Activated CD8-positive, alpha-beta memory T cell treated with anti-CD3 and anti-CD28 coated beads for 4 hours (primary cell): Measurements from ENCODE around the gene NSMF.
A peak's percentile ranks its signal among the peaks of the same experiment; 100 is the strongest.

Experiments used
- DNase-seq, 2 donors: peaks; one replicate each; pipeline ENCODE4 v3.0.0-alpha.2; 2020; ENCODE audit warnings: low read depth in 2 of 2

The NSMF gene

DNA sequence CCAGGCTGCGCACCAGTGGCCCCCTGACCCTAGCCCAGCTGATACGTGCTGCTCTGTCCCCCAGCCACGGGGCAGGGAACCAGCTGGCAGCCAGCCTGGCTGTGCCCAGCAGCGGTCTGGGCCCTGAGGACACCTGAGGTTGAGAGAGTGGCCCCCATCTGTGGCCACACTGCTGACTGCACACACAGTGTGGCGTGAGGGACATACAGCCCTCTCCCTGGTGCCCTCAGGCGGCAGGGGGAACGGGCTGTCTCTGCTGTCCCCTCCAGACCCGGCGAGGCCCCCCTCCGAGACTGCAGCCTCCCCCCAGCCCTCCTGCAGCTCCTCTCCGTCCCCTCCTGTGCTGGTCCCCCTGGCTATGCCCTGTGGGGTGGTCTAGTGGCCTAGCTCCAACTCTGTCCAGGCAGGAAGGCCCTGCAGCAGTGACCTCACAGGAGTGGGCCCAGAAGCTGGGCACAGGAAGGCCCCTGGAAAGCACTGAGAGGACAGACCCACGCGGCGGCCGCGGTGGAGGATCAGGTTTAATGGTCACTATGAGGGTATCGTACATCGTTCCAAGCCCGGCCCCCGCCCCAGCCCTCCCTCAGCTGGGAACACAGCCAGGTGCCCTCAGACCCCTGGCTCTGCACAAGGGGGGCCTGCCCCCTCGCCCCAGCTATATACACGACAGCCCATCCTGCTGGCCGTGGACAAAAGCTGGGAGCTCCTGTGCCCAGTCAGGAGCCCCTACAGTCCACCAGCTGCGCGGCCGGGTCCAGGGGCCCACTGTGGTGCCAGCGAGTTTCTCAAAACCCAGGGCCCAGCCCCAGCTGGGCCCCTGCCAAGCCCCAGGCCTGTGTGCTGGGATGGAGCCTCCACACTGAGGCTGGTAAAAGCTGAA is 11.2 kb downstream of the NSMF start:
- no peak for DNase-seq

DNA sequence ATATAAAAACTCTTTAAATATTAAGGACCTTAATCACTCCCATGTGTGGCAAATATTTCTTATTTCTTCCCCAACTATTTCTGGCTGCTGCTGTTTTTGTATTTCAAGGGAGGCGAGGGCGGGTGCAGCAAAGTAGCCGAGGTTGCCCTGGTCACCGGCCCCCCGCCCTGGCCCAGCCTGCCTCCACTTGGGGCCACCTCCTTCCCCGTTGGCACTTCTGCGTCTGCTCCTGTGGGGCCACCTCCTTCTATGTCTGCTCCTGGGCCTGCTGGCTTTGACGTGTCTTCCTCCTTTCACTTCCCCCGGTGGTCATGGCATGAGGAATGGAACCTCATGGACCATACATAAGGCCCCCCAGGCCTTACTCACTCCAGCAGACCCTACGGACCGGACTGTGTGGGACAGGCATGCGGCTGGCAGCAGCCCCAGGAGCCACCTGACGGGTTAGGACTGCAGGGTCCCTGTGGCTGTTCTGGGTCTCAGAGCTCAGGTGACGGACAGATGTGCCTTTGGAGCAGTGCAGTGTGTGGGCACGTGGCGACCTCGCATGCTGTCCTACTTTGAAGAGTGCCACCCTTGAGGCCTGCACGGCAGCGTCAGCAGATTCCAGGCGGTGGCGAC is 12.2 kb downstream of the NSMF start:
- no peak for DNase-seq

DNA sequence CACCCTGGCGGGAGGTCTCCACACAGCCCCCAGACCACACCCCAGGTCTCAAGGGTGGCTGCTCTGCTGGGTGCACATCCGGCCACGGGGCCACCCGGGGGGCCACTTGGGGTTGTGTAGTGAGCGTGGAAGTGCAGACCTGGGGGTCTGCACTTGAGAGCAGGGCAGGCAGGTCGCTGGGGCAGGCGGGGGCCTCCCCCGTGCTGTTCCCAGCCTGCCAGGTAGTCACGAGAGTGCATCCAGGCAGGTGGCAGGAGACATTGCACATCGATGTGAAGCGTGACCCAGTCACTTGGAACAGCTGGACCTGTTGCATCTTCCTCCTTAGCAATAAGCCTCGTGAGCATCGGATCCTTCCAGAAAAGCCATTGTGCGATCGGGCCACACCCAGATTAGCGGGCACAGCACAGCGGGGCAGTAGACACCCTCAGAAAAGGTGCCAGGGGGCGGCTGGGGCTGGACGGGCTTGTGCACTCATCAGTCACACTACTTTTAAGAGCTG is 13.2 kb downstream of the NSMF start:
- DNase-seq: no peak

DNA sequence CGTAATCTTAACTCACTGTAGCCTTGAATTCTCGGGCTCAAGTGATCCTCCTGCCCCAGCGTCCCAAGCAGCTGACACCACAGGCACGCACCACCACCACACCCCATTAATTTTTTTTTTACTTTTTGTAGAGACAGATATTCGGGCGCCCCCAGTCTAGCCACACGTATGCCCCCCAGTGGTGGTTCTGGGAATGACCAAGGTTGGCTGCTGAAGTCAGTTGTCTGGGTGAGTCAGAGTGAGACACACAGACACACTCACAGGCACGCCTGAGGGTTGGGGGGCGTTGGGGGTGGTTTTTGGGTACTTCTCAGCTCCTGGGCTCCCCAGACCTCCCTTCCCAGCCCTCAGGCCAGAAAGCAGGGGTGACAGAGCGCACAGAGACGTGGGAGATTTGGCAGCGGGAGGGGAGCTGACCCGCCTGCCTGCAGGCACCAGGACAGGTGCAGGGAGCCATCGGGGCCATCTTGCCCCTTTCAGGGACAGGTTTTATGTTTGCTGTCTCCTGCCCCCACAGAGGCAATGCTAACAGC is 13.8 kb downstream of the NSMF start:
- peak; percentile 74 to 86 for DNase-seq

DNA sequence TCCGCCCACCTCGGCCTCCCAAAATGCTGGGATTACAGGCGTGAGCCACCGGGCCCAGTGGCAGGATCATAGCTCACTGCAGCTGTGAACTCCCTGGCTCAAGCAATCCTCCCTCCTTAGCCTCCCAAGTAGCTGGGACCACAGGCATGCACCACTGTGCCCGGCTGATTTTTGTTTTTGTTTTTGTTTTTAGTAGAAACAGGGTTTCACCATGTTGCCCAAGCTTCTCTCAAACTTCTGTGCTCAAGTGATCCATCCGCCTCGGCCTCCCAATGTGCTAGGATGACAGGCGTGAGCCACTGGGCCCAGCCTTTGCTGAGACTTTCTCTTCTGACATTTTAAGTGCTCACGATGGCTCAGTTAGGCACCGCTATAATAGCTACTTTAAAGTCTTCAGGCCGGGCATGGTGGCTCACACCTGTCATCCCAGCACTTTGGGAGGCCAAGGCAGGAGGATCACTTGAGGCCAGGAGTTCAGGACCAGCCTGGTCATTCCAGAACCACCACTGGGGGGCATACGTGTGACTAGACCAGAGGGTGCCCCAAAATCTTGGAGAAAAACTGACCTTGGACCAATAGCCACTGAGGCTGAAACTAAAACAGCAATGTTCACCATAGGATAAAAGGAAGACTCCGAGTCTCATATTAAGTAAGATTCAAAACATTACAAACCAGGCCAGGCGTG is 14.9 kb downstream of the NSMF start:
- DNase-seq: no peak

DNA sequence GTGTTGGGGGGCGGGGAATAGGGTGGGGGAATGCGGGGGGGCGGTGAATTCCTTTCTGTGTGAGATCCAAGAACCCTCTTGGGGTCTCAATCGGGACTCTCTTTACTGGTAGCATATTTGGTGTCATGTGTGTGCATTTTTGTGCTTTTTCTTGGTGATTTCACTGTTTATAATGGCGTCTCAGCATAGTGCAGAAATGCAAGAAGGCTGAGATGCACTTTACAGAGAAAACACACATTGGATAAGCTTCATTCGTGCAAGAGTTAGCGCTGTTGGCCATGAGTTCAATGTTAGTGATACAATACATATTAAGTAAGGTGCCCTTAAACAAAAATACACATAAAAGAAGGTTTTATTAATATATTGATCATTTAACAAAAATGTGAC is 17.2 kb downstream of the NSMF start:
- DNase-seq: no peak

DNA sequence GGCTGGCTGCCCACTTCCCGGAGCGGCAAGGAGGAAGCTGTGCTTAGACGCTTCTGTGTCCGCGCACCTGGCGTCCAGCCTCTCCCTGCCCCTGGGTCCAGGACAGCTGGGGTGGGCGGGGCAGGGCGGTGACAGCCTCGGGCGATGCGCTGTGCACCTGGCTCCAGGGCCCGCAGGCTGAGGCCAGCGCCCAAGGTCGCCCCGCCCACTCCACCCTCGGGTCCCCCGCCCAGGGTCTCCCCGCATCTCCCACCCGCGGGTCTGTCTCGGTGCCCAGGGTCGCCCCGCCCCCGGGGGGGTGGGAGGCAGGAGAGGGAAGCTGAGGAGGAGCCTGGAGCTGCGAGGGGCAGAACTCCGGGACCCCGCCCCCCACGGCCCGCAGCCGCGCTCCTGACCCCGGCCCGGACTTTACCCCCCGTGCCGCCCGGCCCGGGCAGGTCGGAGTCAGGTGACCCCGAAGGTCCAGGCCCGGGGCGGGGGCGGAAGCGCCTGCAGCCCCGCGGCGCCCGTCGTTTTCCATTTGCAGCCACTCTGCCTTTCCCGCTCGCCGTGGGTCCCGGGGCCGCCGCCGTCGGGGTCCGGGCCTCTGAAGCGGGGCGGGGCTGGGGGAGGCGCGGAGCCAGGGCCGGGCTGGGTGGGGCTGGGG is 17.7 kb downstream of the NSMF start, which contains the start of gene ENTPD8:
ENTPD8 (minus strand) TSS at position 69 of the 646 bp plus-strand sequence. CDS start 3,072 bp downstream, outside the sequence.
- DNase-seq: no peak

DNA sequence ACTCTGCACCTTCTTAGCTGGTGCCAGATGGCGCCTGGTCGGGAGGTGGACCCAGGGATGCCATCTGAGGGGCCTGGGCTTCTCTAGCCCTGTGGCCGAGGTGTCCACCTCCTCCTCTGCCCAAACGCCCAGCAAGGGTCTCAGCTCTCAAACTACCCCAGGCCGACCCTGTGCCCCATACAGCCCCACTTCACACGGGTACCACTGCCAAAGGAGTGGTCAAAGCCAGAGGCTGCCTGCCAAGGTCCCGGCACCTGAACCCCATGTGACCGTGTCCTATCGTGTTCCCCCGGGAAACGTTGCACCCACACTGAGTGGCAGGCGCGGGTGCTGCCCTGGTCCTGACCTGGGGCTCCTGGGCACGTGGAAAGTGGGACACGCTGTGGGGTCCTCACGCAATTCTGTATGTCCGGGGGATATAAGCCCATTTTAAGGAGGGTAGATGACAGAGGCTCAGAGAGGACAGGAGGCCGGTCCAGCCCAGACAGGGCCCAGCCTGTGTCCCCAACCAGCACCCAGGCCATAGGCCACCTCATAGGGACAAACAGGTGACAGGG is 19.9 kb downstream of the NSMF start:
- DNase-seq: no peak

DNA sequence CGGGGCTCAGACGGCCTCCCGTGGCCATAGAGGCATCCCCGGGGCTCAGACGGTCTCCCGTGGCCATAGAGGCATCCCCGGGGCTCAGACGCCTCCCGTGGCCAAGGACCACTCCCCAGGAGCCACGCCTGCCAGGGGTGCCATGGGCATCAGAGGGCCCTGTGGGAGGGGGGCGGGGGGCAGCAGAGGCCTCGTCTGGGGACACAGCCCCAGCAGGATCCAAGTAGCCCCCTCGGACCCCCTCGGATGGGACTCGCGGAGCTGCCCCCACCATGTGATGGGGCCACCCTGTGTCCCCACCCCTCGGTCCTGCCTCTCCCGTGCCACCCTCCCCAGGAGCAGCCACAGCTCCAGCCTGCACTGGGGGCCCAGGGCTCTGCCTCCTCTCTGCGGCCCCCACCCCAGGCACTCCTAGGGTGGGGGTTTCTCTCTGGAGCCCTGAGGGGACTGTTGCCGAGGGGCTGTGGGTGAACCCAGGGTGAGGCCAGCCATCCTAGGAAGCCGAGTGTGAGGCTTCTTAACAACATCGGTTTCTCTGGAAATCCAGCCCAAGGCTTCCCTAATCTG is 20.5 kb downstream of the NSMF start:
- DNase-seq: no peak

DNA sequence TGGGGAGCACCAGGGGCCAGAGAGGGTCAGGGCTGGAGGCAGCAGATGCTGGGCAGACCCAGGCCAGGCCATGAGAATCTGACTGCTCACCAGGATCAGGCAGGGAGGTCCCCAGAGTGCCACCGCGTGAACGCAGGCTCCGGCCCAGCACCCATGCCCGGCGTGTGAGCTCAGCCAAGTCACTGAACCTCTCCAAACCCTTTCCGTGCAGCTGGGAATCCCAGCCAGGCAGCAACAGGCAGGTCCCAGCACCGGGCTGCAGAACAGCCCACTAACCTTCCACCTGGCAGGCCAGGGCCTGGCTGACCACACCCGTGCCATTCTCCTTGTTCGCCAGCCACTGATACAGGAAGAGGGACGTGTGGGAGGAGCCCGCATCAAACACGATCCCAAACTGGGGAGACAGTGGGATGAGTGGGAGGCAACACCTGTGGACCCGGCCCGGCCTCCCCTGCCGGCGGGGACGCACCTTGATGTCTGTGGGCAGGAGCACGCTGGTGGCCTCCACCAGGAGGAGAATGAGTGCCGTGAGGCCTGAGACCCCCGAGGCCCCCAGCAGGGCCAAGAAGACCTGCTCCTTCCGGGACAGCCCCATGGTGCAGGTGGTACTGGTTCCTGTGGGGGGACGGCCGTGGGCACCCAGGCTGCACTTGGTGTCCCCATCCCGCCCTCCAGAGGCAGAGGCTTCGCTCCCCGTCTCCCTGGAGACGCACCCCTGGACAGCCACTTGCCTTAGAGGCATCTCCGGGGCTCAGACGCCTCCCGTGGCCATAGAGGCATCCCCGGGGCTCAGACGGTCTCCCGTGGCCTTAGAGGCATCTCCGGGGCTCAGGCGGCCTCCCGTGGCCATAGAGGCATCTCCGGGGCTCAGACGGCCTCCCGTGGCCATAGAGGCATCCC is 21.2 kb downstream of the NSMF start:
- DNase-seq: no peak

DNA sequence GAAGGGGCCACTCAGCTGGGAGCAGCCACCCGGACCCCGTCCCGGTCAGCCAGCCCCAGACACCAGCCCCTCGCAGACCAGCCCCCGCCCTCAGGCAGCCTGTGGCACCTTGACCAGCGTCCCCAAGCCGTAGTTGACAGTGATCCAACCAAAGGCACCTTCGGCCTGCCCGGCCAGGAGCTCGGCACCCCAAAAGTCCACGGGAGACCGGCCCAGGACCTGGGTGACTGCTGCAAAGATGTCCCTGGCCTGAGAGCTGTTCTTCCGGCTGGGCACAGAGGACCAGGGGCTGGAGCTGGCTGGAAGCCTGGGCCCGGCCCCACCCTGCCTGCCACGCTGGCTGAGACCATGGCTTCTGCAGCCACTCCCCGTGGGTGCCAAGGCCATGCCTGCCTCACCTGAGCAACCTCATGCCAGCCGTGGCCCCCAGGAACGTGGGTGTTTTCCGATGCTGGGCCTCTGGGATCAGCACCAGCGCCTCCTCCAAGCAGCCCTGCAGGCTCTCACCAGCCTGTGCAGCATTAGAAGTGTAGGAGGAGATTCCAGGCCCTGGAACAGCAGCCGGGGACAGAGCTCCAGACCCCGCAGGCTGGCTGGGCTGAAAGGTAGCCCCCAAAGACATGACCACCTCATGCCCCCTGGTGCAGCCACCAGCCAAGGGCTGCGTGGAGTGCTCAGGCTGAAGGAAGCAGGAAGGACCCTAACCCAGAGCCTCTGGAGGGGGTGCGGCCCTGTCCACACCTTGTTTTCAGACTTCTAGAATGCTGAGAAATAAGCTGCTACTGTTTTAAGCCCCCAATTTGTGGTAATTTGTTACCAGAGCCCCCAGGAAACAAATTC is 22.2 kb downstream of the NSMF start:
- no peak for DNase-seq

DNA sequence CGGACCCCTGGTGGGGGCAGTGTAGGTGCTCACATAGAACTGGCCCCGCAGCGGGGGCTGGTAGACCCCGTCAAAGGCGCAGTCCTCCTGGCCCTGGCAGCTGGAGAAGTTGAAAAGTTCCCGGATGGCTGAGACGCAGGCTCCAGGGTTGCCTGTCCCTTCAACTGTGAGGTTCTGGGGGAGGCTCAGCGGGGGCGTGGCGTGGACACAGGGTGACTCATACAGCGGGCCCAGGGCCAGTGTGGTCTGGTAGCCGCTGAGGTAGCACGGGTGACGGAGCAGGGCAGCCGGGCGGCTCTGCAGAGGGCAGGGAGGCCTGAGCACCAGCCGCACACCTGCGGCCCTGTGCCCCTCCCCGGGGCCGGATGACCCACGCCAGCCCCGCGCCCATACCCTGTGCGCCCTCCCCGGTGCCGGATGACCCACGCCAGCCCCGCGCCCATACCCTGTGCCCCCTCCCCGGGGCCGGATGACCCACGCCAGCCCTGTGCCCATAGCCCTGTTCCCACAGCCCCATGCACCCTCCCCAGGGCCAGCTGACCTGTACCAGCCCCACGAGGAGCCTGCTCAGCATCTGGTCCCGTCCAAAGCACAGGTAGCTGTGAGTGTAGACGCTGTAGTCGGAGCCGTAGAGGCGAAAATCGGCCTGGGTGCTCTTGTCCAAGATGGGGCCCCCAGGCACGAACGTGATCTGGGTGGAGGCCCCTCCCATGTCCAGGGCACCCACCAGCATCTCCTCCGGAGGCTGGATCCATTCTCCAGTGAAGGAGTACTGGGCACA is 23.0 kb downstream of the NSMF start:
- DNase-seq: no peak

DNA sequence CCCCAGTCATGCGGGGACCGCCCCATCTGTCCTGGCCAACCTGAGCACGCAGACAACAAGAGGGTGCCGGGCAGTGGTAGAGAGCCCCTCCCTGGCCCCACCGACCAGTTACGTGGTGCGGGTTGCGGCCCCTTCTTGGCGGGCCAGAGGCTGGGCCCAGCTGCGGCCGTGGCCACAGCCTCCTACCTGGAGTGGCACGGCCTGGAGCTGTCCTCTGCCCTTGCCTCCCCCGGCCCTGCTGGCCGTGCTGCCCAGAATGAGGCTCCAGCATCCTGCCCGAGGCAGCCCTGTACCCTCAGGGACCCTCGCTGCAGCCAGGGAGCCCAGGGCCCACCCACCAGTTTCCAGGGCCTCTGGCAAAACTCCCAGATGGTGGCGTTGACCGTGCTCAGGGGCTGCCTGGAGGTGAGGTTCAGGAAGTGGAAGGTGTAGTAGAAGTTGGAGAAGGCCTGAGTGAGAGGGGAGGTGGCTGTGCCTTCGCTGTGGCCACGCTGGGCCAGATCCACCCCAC is 23.7 kb downstream of the NSMF start:
- no peak for DNase-seq

DNA sequence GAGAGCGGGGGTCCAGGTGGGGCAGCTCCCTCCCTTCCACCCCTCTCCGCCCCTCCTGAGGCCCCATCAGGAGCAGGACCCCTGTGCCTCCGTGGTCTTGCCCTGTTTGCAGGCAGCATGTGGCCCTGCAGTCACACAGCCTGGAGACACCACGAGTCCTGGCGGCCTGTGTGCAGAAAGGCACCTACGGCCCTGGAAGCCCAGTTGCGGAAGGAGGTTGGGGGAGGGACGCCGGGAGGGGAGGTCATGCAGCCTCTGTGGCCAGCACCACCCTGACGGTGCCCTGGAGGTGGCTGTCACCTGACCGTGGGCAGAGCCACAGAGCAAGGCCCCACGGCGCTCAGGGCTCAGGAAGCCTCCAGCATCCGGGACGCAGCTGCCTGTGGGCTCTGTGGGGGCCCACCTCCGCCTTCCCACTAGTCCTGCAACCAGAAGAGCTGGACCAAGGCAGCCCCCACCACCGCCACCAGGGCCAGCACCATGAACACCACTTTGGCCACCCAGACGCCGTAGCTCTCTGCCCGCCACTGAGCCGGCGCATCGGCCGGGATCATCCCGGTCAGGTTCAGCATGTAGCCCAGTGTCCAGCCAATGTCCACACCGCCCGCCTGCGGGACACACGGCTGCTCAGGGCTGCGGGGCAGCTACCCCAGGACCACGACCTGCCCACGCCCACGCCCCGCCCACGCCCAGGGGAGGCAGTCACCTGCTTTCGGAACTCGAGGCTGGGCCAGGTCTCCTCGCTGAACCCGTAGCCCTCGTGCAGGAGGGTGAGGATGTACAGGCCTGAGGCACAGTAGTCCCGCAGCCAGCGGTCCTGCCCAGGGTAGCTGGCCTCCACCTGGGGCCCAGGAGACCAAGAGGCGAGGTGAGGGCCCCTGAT is 24.4 kb downstream of the NSMF start:
- DNase-seq: no peak

DNA sequence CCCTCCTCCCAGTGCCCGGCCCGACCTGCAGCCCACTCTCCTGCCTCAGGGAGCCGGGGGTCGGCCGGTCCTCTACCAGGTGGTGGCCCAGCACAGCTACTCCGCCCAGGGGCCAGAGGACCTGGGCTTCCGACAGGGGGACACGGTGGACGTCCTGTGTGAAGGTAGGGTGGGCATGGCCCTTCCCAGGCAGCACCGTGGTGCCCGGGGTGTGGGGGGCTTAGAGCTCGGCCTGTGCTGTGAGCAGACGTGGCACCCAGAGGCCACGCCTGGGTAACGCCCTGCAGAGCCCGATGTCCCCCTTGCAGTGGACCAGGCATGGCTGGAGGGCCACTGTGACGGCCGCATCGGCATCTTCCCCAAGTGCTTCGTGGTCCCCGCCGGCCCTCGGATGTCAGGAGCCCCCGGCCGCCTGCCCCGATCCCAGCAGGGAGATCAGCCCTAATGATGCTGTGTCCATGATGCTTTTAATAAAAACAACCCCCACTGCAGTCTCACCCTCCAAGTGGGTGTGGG is 25.2 kb downstream of the NSMF start:
- no peak for DNase-seq

DNA sequence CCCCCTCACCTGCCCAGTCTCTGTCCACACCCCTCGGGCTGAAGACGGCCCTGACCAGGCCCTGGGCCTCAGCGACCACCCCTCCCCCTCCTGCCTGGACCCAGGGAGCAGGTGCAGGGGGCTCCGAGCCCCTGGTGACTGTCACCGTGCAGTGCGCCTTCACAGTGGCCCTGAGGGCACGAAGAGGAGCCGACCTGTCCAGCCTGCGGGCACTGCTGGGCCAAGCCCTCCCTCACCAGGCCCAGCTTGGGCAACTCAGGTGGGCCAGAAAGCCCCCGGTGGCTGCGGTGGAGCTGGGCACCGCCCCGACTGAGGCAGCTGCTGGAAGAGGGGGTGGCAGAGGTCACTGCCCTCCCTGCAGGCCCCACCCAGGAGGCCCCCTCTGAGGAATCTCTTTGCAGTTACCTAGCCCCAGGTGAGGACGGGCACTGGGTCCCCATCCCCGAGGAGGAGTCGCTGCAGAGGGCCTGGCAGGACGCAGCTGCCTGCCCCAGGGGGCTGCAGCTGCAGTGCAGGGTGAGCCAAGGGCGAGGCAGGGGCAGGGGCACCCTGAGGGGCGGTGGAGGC is 25.7 kb downstream of the NSMF start:
- no peak for DNase-seq
